GM23248 (cell line): ENCODE measurements around the gene AAK1.
"Not testable (repeated sequence)": the region's sequence is repeated elsewhere in the genome, so short reads cannot be mapped to it uniquely, and the experiment has no call there.

ENCODE experiments used
- EZH2 ChIP-seq: fragments of 200-600 bp; sonication (generic); IDR thresholded peaks from 2 replicates; pipeline ENCODE4 v1.6.1; 2018; ENCODE audit warnings: antibody characterized with exemption, mild to moderate bottlenecking; ENCODE audit not compliant: insufficient read depth, poor library complexity, severe bottlenecking
- EZH2phosphoT487 ChIP-seq: fragments of 200-600 bp; sonication (generic); IDR thresholded peaks from 2 replicates; pipeline ENCODE4 v1.6.1; 2018; ENCODE audit warnings: antibody characterized with exemption, moderate library complexity, mild to moderate bottlenecking, low read depth; ENCODE audit not compliant: insufficient read depth

GRCh38 chr2:69622017-69622540, 21.5 kb downstream of the AAK1 start:
- TF ChIP-seq EZH2, EZH2phosphoT487: not testable (repeated sequence)
